ENCODE results near the gene SLC15A5.

SLC15A5 gene

DNA sequence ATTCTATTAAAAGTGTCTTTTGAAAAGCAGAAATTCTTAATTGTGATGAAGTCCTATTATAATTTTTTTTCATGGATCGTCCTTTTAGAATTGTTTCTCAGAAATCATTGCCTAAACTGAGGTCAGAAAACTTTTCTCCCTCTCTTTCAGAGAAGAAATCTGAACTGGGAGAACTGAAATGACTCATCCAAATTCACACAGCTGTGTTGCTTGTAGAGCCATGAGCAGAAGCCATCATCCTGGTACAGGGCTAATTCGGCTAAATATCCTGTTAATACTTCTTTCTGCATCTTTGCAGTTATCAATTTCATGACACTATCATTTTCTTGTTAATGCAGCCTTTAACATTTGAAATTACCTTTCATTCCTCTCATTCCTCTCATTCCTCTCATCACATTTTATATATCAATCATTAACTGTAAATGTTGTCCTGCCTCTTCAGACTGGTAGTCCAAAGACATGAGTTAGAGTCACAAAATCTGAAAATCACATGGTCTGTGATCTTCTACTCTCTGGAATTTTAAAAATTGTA lies 15.5 kb downstream of the SLC15A5 start:
- DNase-seq (ENCODE audit: low spot score) = no peak

DNA sequence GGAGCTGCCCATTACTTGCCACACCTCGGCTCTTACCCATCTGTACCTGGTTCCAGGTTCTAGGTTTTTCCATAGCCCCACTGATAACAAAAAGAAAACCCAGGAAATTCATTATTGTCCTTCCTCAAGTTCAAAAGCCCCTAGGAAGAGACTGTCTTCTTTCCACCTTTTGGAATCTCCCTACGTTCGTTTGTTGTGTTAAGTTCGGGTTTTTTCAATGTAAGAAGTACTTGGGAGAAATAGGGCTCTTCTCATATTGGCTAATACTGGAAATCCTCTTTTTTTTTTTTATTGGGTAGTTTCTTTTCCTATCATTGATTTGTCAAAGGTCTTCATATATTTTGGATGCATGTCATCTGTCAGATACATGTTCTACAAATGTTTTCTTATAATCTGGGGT lies 17.3 kb downstream of the SLC15A5 start:
- no peak for DNase-seq (ENCODE audit: low spot score)

DNA sequence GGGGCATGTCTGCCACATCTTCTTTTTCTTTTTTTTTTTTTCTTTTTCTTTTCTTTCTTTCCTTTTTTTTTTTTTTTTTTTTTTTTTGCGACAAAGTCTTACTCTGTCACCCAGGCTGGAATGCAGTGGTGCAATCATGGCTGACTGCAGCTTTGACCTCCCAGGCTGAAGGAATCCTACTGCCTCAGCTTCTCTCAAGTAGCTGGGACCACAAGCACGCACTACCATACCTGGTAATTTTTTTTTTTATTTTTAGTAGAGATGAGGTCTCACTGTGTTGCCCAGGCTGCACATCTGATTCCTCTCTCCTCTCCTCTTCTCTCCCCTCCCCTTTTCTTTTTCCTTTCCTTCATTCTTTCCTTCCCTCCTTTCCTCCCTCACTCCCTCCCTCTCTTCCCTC lies 18.5 kb downstream of the SLC15A5 start:
- no peak for DNase-seq (ENCODE audit: low spot score)

DNA sequence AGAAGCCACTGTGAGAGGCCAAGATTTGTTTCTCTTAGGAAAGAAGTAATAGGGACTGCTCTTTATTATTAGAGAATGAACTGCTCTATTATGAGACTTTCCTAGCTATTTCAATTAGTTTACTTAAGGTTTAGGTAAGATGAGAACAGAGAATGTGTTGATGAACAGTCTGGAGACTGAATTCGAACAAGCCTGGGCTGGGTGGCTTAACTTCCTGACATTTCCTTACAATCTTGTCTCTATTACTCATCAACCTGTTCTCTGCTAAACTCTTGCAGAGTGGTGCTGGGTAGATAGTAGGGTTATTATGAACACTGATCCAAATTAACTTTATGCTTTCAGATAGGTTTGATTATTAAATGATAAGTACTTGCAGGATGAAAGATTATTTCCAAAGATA lies 31.2 kb downstream of the SLC15A5 start:
- no peak for DNase-seq (ENCODE audit: low spot score)

DNA sequence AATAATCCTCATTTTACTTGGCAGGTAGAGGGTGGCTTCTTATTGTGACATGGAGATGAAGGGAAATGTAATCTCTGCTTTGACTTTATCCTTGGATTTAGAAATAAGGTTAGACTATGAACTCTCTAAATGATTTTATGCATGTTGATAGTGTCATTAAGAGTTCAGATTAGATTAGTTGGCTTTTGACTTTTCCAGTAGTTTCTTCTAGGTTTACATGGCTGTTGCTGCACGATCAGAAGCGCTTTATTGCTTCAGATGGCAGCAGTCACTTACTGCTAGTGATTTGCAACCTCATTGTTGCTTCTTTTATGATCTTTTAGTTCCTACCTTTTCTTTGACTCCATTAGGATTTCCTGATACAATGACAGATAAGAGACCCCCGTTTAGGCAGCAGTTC lies 32.3 kb downstream of the SLC15A5 start:
- DNase-seq (ENCODE audit: low spot score) = no peak

DNA sequence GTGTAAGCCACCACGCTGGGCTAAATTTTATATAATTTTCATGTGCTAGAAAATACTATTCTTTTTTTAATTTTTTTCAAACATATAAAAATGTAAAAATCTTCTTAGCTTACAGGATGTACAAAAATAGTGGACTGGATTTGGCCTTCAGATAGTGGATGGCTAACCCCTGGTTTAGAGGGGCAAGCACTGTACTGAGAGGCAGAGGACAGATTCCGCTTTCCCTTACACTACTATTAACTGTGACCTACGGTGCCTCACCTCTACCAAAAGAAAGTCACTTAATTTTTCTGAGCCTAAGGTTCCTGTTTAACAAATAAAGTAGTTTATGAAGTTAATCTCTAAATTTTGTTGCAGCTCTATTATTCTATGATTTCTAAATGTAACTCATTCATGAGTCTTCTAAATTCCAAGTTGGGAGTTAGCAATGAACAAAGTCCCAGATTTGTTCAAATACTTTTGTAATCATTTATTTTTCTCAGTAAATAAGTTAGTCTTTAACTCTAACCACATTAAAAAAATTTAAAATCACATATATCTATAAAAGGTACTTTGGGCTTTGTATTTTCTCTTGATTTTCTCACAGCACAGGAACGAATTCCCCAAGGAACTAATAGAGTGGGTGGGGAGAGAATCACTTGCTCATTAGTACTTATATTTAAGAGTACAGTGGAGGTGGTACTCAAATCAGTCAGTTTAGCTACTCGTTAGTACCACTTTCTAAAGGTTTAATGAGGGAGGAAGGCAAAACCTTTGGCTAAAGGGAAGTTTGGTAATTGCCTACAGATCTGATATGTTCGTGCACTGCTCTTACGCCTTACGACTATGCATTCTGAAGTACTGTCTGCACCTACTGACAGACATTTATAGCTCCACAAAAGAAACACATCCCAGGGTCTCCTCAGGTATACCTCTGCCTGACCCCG lies 33.7 kb downstream of the SLC15A5 start:
- no peak for DNase-seq (ENCODE audit: low spot score)

DNA sequence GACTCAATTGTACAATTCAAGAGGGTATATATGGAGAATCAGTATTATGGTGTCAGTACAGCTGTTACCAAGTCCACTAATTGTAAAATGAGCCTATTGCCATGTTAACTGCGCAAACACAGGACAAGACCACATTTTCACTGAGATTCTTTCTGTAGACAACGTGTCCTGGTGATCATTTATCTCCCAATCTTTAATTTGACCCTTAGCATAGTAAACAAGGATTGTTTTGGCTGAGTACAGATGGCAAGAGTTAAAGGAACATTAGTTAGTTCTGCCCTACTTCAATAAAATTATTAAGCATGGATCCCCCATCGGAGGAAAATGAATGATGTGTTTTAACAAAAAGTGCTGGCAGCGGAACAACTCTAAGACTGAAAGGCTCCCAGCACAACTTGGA lies 36.1 kb downstream of the SLC15A5 start:
- no peak for DNase-seq (ENCODE audit: low spot score)

DNA sequence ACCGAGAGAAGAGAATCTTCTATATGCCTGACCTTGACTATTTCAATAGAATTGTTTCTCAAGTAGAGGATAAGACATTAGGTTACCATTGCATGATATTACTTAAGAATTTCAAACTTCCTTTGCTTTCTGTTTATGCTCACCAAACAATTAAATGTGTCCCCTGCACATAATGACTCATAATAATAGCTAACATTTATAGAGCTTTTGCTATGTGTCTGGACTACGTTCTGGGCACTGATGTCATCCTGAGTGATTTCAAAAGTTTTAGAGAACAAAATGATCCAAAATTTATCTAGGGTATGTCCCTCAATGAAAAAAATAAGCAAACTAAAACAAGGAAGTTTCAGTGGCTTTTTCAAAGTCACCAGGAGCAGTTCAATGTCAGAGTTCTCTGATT lies 38.8 kb downstream of the SLC15A5 start:
- DNase-seq (ENCODE audit: low spot score) = no peak

DNA sequence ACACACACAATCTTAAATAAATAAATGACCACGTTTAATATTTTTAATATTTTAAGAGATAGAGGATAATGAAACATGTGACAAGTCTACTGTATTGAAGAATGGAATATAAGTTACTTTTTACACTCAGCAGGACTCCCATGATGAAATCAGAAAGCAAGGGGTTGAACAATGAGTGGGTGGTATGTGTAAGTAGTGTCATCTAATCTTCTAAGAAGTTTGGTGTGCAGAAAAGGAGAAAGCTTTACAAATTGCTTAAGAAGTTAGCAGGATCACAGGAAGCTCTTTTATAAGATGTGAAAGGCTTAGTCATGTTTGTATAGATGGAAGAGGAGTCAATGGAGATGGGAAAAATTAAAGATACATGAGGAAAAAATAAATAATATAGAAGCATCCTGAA lies 47.8 kb downstream of the SLC15A5 start:
- no peak for DNase-seq (ENCODE audit: low spot score)

DNA sequence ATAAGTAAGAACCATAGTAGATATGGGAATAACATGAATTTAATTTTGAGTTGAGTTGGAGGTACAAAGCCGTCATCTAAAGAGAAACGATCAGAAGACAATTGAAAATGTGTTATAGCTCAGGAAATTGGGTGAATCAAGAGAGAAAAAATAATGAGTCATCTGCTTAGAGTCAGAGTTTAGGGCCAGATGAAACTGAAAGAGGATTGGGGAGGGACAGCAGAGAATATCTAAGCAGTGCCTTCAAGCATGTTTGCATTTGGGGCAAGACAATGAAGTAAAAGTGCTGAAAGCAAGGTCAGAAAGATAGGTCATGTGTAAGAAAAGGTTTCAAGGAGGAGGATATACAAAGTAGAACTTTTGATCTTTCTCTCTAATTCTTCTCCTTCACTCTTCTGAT lies 49.4 kb downstream of the SLC15A5 start:
- no peak for DNase-seq (ENCODE audit: low spot score)

DNA sequence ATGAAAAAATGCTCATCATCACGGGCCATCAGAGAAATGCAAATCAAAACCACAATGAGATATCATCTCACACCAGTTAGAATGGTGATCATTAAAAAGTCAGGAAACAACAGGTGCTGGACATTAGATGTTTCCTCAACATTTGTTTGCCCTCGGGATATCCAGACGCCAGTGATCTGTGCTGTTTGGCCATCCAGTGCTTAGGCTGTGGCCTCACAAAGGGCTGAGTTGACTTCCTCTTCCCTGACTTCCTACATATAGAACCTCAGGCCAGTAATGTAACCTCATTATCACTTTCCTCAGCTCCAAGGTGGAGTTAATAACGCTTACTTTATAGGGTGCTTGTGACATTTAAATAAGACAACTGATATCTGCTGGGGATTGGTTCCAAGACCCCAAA lies 51.8 kb downstream of the SLC15A5 start:
- no peak for DNase-seq (ENCODE audit: low spot score)

DNA sequence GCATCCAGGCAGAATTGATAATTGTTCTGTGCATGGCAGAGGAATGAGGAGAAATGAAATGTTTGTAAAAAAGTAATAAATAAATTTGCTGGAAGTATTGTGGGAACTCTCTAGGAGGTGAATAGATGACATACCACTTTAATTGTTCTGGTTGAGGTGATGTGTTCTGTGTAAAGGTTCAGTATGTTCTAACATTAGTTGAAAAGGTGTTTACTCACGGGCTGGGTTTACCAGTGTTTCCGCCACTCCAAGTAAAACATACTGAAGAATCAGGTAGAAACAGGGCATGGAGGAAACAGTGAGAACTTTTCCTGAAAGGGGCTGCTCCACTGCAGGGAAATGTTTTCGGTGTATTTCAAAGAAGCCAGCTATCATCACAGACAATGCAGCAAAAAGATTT lies 53.3 kb downstream of the SLC15A5 start:
- no peak for DNase-seq (ENCODE audit: low spot score)

DNA sequence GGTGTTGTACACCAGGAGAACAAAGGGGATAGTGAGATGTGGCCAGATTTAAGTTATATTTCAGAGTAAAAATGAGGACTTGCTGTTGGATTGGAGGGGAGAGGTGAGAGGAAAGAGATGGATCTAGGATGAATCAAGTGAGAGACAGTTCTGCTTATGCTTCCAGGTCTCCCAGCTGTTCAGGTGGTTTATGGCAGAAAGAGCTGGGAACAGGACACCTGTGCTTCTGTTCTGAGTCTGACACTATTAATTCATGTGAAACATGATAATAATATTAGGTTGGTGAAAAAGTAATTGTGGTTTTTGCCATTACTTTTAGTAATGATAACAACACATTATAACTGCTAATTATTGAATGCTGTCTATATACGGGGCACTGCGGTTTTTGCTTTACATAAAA lies 55.7 kb downstream of the SLC15A5 start:
- DNase-seq (ENCODE audit: low spot score) = no peak

DNA sequence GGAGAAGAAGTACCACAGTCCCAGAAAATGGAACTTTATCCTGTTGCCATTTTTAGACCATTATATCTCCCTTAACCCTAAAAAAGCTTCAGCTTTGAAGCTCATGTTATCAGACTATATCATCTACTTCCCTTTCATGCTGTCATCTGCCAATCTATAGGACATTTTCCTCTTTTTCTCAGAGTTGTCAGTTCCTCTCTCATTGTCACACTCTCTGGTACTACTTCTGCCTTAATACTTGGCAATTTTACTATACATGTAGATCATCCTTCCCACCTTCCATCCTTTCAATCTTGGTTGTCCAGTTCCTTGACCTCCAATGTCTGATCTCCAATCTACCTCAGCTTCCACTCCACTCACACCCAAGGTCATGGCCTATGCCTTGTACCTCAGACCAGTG lies 57.4 kb downstream of the SLC15A5 start:
- no peak for DNase-seq (ENCODE audit: low spot score)

DNA sequence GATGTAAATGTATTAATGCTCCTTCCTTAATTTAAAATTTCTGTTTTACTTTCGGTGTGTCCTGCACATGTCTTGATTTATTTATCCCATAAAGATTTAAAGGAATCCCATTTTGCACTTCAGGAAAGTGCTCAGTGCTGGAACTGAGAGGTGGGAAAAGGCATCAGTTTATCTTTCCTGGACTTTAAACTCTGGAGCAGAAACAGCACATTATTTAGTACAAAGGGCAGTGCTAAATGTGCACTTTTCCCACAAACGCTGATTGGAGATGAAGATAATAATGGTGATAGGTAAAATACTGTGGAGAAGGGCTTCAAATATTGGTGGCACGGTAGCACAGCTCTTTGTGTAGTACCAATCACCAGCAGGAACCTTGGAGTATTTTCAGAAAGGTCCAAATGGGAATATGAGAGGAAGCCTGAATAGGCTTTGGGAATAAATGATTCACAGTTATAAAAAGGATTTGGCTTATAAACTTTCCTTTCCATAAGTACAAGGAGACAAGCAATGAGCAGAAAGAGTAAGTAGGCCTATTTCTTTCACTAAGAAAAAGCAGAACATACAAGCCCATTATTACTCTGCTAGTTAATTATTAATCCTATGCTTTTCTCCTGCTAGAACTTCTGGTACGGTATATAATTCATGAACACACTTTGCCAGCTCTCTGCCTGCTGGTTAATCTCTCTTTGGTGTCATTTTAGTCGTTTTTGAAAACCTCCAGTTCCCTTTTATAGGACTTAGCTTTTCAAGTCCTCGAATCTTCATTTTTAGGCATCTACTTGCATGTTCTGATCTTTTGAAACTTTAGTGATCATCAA lies 58.3 kb downstream of the SLC15A5 start:
- DNase-seq (ENCODE audit: low spot score) = no peak

DNA sequence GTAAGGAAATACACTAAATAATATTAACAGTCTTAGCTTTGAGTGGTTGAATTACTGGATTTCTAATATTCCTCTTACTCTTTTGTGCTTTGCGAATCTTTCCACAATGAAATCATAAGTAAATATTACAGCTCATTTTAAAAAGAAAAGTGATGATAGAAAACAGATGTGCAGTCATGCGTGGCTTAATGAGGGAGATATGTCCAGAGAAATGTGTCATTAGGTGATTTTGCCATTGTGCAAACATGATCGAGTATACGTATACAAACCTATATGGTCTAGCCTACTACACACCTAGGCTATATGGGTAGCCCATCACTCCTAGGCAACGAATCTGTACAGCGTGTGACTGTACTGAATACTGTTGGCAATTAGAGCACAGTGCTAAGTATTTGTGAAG lies 59.3 kb downstream of the SLC15A5 start:
- DNase-seq (ENCODE audit: low spot score) = no peak

DNA sequence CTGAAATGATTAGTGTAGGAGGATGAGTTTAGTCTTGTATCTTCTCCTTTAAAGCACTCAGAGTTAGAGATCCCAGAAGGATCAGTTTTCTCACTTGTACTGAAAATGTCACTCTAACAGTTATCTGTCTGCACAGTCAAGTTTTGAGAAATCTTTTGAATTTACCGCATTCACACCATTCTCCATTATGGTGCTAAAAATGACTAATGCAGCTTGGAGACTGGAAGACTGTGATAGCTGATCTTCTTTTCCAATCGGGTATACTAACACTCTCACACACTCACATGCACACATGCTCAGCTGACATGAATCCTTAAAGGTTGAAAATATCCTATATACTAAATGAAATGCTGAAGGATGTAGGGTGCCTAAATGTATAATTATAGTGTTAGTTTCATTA lies 65.8 kb downstream of the SLC15A5 start:
- DNase-seq (ENCODE audit: low spot score) = no peak

DNA sequence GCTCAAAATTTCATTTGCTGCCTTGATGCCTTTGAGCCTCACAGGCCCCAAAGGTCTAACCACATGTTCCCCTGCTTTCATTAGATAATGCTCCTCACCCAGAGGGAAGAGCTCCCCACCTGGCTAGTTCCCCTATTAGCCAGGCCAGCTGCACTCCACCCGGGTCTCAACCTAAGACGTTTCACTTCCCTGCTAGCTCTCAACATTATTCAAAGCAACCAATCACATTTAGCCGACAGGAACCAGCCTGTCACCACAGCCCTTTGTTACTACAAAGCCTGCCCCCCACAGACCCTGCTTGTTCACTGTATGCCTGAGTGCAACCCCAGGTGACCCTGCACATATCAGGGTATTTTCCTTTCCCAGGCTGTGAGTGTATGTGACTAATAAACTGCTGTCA lies 78.6 kb downstream of the SLC15A5 start:
- DNase-seq (ENCODE audit: low spot score) = no peak

DNA sequence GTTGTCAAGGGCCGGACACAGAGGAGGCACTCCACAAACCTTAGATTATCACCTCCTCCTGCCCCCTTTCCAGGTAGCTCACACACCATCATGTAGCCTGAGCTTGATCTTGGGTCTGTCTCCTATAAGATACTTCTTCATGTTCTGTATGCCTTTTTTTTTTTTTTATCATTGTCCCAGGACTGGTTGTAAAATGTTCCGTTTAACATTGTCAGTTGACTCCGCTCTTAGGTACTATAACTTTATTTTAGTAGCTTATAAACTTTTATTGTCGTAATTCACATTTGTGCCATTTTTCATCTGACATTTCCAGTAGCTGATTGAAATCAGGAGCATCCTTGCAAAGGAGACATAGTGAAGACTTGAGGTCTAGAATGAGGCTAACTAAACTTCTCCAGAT lies 79.9 kb downstream of the SLC15A5 start:
- no peak for DNase-seq (ENCODE audit: low spot score)

DNA sequence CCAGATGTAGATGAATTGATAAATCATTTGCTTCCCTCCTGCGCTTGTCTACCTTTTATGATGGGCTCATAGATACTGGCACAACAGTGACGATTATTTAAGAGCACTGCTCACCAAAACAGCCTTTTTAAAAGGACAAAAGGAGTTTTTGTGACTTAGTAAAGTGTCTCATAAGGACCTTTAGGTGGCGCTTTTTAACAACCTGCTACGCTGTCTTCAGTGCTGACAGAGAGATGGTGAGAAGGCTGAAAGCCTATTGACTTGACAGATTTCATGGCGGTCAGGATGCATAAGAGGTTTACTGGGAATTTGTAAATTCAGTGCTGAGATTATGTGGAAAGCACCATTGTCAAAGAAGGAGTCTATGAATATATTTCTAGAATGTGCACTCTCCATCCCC lies 87.6 kb downstream of the SLC15A5 start:
- DNase-seq (ENCODE audit: low spot score) = peak; percentile 6

DNA sequence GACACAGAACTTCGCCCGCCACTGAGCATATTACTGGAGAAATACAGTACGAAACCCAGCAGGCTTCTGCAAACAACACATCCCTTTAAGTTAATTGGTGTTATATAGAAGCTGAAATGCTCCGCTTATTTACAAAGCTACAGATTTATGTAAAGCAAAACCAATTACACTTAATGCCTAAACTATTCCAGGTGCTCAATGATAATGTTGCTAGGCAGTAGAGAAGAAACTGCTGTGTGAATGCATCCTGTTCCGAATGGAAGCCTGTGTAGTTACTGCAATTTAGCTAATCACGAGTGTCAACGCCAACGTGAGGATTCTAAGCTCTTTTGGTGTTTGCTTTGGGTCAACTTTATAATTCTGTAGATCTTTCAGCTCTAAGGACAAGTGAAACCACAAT lies 89.8 kb downstream of the SLC15A5 start:
- DNase-seq (ENCODE audit: low spot score) = no peak

DNA sequence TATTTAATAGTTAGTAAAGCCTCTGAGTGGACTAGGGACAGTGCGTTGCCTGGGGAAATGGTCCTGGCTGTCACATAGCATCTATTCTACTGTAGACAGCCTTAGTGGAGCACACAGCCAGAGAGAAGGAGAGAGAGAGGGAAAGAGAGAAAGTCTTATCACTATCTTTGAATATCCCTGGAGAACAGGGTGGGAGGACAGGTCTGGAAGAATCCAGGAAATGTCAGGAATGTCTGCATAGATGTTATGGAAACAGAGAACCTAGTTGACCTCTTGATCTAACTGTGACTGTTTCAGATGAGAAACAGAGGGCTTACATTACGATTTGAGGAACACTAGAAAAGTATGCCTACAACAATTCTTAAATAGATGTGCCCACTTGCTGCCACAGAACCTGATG lies 92.8 kb downstream of the SLC15A5 start:
- DNase-seq (ENCODE audit: low spot score) = no peak

DNA sequence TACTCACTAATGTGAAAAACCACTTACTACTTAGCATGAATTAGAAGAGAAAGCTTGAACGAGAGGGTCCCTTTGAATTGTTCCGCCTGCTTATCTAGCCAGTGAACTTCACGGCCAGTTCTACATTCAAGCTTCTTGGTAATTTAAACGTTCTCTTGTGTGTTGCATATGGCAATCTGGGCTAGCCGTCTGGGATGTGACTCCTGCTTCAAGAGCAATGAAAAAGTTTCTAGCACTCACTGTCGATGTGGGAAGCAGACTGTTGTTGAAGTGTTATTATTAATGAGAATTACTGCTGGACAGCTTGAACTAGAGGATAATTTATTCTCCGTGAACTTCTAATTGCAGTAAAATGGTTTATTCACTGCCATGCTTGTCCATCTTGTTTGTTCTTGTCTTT lies 93.9 kb downstream of the SLC15A5 start:
- DNase-seq (ENCODE audit: low spot score) = no peak
